CD4-positive, alpha-beta T cell treated with Interleukin-6 for 4 hours (primary cell): ENCODE measurements around the gene CCDC107.

Experiments used
- DNase-seq: peaks from one replicate; pipeline ENCODE4 v3.0.0-alpha.2; 2020; ENCODE audit warnings: mixed read lengths

CCDC107 gene

DNA sequence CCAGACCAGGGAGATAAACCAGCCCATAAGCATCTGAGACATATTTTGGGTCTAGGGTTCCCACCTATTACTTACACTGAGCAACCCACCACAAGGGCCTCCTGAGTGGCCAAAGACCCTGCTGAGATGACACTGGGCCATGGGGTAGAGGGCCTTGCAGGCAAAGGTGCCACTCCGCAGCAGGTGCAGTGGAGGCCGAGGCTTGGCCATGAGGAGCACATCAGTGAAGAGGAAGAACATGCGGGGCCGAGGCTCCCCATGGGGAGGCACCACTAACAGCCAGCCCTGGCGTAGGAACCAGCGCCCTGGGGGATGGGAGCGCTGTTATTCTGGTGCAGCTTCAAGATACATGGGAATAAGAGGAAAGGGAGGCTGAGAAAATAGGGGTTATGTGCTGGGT lies 4.3 kb downstream of the CCDC107 start:
- DNase-seq = no peak

DNA sequence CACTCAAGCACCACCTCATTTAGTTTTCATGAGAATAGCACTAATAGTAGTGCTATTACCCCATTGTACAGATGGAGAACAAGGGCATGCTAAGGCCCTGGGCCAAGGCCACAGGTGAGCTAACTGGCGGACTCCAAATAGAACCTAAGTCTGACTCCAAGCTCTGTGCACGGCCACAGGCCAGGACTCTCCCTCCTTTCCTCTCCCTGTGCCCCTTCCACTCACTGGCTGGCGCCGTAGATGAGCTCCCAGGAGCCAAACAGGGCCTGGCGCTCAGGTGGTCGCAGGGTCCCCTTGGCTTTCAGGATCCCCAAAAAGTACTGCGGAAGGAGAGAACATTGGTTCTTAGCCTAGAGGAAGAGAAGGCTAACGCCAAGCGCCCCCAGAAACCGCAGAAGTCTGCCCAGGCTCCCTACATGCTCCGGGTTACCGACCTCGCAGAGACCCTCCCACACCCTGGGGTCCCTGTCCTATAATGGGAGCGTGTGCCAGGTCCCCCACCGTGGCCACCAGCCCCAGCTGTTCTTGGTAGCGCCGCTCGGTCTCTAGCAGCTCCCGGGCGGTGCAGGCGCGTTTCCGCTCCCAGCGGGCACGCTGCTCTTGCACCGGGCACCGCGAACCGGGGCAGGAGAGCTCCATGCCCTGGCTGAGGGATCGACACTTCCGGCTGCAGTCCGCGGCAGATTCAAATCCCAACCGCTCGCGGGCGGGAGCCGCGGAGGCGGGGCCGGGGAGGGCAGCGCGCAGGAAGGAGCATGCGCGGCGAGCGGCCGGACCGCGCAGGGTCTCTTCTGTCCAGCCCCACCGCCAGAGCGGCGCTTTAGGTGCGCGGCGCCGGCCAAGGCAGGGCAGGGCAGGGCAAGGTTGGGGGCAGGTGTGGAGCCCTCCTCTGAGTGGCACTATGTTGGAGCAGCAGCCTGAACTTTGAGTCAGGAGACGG lies 6.7 kb downstream of the CCDC107 start, which contains the start of gene ARHGEF39:
TSS of gene ARHGEF39 (minus strand) at position 665 of the 940 bp plus-strand sequence. CDS start at position 639, 26 bp downstream.
- DNase-seq = peak; percentile 70

- no peak for DNase-seq
Observed at GRCh38 chr9:35665471-35665818, 7.4 kb downstream of the CCDC107 start.

DNA sequence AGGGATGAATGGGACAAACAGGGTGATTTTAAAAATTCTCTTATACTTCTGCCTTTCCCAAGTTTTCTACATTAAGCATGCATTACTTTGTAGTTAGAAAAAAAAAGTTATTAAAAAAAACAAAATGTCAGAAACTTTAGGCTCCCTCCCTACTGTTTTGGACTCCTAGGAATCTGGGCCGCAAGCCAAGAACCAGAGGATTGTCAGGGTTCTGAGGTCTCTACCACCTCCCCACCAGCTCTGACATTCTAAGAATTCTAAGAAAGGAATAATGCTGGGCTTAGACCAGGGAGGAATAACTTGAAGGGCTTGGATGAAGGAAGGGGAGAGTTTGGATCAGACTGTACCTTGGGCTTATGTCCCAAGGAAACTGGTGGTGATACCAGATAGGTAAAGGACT lies 8.0 kb downstream of the CCDC107 start:
- DNase-seq = no peak

GRCh38 chr9:35666549-35666948 lies 8.5 kb downstream of the CCDC107 start:
- no peak for DNase-seq

GRCh38 chr9:35667939-35668338 lies 9.8 kb downstream of the CCDC107 start:
- DNase-seq = no peak

DNA sequence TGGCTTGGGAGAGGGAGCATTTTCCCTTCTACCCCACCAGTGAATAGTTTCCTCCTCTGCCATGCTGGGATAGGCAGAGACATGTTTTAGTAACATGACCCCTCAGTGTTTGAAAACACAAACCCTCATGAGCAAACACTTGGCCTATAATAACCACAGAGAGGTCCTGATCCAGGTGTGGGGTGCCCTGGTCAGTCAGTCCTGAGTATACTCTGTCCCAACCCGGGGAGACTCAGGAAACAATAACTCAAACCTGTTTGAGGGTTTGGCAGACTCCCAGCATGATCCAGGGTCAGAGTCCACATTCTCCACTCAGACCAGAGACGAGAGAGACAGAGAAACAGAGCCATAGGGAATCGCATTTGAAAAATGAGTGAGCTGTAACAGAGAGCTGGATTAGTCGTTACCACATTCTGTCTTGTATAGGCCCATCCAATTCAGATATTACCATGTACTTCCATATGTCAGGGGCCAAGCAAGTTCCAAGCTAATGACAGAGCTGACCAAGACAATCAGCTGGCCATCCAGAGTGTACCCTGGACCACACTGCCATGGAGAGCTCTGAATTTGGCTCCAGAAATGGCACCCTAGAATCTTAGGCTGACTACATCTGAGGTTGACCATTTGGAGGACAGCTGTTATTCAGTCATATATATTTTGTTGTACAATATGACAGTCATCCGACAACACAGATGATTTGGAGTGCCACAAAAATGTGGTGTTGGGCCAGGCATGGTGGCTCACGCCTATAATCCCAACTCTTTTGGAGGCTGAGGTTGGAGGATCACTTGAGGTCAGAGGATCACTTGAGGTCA lies 11.4 kb downstream of the CCDC107 start:
- no peak for DNase-seq

- DNase-seq = no peak
Observed at GRCh38 chr9:35673132-35674024, 15.3 kb downstream of the CCDC107 start, which contains the start of gene CA9. CA9 (plus strand) TSS chr9:35673928; CDS start chr9:35673960, 32 bp downstream.

DNA sequence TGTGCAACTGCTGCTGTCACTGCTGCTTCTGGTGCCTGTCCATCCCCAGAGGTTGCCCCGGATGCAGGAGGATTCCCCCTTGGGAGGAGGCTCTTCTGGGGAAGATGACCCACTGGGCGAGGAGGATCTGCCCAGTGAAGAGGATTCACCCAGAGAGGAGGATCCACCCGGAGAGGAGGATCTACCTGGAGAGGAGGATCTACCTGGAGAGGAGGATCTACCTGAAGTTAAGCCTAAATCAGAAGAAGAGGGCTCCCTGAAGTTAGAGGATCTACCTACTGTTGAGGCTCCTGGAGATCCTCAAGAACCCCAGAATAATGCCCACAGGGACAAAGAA lies 15.9 kb downstream of the CCDC107 start:
- no peak for DNase-seq

GRCh38 chr9:35675204-35675603 lies 17.1 kb downstream of the CCDC107 start:
- no peak for DNase-seq

DNA sequence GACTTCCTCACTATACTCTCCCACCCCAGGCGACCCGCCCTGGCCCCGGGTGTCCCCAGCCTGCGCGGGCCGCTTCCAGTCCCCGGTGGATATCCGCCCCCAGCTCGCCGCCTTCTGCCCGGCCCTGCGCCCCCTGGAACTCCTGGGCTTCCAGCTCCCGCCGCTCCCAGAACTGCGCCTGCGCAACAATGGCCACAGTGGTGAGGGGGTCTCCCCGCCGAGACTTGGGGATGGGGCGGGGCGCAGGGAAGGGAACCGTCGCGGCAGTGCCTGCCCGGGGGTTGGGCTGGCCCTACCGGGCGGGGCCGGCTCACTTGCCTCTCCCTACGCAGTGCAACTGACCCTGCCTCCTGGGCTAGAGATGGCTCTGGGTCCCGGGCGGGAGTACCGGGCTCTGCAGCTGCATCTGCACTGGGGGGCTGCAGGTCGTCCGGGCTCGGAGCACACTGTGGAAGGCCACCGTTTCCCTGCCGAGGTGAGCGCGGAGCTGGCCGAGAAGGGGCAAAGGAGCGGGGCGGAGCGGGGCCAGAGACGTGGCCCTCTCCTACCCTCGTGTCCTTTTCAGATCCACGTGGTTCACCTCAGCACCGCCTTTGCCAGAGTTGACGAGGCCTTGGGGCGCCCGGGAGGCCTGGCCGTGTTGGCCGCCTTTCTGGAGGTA lies 17.8 kb downstream of the CCDC107 start:
- peak; percentile 41 for DNase-seq

DNA sequence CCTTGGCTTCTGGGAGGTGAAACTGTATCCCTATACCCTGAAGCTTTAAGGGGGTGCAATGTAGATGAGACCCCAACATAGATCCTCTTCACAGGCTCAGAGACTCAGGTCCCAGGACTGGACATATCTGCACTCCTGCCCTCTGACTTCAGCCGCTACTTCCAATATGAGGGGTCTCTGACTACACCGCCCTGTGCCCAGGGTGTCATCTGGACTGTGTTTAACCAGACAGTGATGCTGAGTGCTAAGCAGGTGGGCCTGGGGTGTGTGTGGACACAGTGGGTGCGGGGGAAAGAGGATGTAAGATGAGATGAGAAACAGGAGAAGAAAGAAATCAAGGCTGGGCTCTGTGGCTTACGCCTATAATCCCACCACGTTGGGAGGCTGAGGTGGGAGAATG lies 21.0 kb downstream of the CCDC107 start:
- DNase-seq = no peak

DNA sequence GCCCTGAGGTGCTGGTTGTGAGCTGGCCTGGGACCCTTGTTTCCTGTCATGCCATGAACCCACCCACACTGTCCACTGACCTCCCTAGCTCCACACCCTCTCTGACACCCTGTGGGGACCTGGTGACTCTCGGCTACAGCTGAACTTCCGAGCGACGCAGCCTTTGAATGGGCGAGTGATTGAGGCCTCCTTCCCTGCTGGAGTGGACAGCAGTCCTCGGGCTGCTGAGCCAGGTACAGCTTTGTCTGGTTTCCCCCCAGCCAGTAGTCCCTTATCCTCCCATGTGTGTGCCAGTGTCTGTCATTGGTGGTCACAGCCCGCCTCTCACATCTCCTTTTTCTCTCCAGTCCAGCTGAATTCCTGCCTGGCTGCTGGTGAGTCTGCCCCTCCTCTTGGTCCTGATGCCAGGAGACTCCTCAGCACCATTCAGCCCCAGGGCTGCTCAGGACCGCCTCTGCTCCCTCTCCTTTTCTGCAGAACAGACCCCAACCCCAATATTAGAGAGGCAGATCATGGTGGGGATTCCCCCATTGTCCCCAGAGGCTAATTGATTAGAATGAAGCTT lies 21.8 kb downstream of the CCDC107 start:
- no peak for DNase-seq

GRCh38 chr9:35680331-35681105 lies 22.4 kb downstream of the CCDC107 start:
- DNase-seq = no peak

- DNase-seq = no peak
Observed at GRCh38 chr9:35681341-35682002, 23.4 kb downstream of the CCDC107 start.

DNA sequence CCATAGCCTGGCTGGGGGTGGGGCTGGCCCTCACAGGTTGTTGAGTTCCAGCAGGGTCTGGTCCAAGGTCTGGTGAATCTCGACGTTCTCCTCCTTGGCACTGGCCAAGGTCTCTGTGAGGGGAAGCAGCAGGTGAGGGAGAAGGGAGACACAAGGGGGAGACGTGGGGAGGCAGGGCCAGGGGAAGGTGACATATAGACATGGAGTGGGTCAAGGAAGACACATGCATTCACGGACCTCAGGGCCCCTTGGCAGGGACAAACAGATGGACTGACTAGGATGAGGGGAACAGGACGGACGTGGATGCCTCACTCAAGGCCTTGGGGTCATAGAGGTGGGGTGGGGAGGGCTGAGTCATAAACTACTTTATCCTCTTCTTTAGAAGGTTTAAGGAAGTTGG lies 24.0 kb downstream of the CCDC107 start:
- DNase-seq = no peak

DNA sequence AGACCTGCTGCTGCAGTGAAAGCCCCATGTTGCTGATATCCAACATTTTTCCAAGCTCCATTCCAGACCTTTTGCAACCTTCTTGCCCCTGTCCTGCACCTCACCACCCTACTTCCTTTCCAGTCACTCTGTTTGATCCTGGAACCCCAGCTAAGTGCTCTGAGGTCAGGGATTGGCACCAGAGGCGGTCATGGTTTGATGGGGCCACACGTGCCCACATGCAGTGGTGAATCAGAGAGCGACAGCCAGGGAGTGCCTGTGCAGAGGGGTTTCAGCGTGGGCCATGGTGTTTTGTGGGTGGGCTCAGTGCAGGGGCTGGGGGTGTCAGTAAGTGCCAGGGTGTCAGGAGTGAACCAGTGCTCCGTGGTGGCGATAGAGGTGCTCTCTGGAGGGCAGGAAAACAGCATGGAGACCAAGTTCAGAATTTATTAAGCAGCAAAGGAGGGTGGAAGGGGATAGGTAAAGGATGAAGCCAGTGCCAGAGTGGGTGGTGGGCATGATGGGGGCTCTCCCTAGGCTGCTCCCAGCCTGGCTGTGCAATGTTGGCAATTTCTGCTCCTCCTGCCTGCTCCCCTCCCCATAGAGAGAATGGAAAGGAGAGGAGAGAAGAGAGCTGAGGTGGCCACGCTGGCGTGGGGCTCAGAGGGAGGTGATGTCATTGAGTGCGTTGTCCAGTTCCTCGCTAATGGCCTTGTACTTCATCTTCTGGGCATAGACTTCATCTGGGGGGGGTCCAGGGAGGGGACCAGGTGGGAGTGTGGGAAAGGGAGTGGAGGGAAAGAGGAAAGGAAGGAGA lies 24.6 kb downstream of the CCDC107 start:
- DNase-seq = no peak

- no peak for DNase-seq
Observed at GRCh38 chr9:35683323-35683722, 25.2 kb downstream of the CCDC107 start.

DNA sequence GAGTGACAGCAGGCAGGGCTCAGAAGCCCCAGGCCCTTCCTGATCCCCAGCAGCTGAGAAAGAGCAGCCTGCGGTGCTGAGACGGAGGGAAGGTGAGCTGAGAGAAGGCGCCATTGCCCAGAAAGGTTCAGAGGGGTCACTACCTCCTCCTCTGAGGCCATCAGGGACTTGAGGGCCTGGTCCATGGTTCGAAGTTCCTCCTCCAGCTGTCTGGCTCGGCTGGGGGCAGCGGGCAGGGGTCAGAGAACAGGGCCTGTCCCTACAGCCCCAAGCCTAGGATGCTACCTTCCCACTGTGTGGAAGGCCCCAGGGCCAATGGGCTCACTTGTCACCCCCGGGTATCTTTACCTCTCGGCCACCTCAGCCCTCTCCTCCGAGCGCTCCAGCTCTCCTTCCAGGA lies 26.8 kb downstream of the CCDC107 start:
- DNase-seq = no peak

DNA sequence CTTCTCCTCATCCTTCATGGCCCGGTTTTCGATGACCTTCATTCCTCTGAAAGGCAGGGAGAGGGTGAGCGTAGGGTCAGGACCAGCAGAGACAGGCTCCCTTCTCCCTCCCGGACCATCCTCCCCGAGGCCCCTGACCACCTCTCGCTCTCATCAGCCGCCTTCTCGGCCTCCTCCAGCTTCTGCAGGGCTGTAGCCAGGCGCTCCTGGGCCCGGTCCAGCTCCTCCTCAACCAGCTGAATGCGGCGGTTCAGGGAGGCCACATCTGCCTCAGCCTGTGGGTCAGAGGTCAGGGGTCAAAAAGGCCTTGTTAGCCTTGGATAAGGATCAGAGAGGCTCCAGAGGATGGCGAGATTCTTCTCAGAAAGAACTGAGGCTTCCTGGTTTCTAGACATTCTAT lies 27.4 kb downstream of the CCDC107 start:
- DNase-seq = no peak
